GM12891 (cell line): Measurements from ENCODE around the gene AIG1.

ENCODE experiments used
- POLR2A ChIP-seq: IDR thresholded peaks from 2 replicates; pipeline ENCODE4 v1.6.1; 2011; ENCODE audit warnings: low read depth, low read length, control low read depth
- POLR2AphosphoS5 ChIP-seq: IDR thresholded peaks from 2 replicates; pipeline ENCODE4 v1.6.1; 2011; ENCODE audit warnings: low read depth, low read length, control low read depth
- TAF1 ChIP-seq: IDR thresholded peaks from 2 replicates; pipeline ENCODE4 v1.6.1; 2011; ENCODE audit warnings: low read depth, low read length, control low read depth

DNA sequence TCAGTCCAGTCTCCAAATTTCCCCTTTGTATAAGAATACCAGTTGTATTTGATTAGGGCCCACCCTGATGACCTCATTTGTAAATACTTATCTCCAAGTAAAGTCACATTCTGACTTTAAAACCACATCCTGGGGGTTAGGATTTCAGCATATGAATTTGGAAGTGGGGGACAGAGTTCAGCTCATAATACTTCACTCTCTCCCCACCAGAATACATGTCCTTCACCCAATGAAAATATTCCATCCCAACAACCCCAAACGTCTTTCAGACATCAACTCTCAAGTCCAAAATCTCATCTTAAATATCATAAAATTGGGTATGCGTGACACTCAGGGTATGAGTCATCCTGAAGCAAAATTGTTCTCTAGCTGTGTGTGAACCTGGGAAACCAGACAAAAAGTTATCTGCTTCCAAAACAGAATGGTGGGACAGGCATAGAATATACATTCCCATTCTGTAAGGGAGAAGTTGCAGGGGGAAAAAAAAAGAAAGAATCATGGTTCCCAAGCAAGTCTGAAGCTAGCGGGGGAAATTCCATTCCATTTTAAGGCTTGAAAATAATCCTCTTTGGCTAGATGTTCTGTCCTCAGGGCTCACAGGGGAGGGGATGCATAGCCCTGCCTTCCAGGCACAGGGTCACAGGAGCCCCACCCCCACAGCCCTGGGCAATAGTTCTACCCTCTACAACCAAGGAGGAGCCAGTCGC lies 275.9 kb downstream of the AIG1 start:
- TF ChIP-seq POLR2A (no peak), POLR2AphosphoS5 (no peak), TAF1 (no peak)
